Activated naive CD4-positive, alpha-beta T cell (primary cell): Measurements from ENCODE around the gene SMIM45.

Experiments used
- DNase-seq, 4 experiments: peaks; one replicate each; lab custom pipeline; 2025; lab: John Stamatoyannopoulos, UW

Gene SMIM45

GRCh38 chr22:41970601-41971000 lies 18.7 kb downstream of the SMIM45 start:
- no peak for DNase-seq

- no peak for DNase-seq
Measured at GRCh38 chr22:41971431-41971830, 19.5 kb downstream of the SMIM45 start.

GRCh38 chr22:41974691-41975290 lies 22.8 kb downstream of the SMIM45 start:
- no peak for DNase-seq

- no peak for DNase-seq
Measured at GRCh38 chr22:41975299-41976069, 23.5 kb downstream of the SMIM45 start.

- peak in 2 of 4 experiments; percentile 10 to 41 for DNase-seq
Measured at GRCh38 chr22:41976070-41976901, 24.3 kb downstream of the SMIM45 start.

- DNase-seq, result no peak
Measured at GRCh38 chr22:41976961-41977566, 25.1 kb downstream of the SMIM45 start.

GRCh38 chr22:41978732-41979131 lies 26.8 kb downstream of the SMIM45 start:
- DNase-seq, result no peak

GRCh38 chr22:41979423-41980250 lies 27.7 kb downstream of the SMIM45 start:
- no peak for DNase-seq

- DNase-seq, result no peak
Measured at GRCh38 chr22:41982865-41983264, 30.9 kb downstream of the SMIM45 start.

GRCh38 chr22:41983513-41984405 lies 31.8 kb downstream of the SMIM45 start:
- no peak for DNase-seq

GRCh38 chr22:41987276-41987675 lies 35.3 kb downstream of the SMIM45 start:
- DNase-seq, result no peak

GRCh38 chr22:41989246-41989645 lies 37.3 kb downstream of the SMIM45 start:
- no peak for DNase-seq

GRCh38 chr22:41991111-41991510 lies 39.2 kb downstream of the SMIM45 start:
- no peak for DNase-seq

GRCh38 chr22:41992496-41992895 lies 40.5 kb downstream of the SMIM45 start:
- DNase-seq, result no peak

GRCh38 chr22:41995211-41995610 lies 43.3 kb downstream of the SMIM45 start:
- no peak for DNase-seq

- DNase-seq, result no peak
Measured at GRCh38 chr22:41996826-41997225, 44.9 kb downstream of the SMIM45 start.

GRCh38 chr22:41998361-41999261 lies 46.7 kb downstream of the SMIM45 start, which contains the start of gene WBP2NL:
WBP2NL (plus strand) TSS chr22:41998788; CDS start chr22:41998819, 31 bp downstream.
- DNase-seq, result peak; percentile 44 to 82 (median 68)

- no peak for DNase-seq
Measured at GRCh38 chr22:42000466-42000865, 48.5 kb downstream of the SMIM45 start.

GRCh38 chr22:42001121-42001520 lies 49.2 kb downstream of the SMIM45 start:
- no peak for DNase-seq
